ENCODE data around the gene SEC14L1.
"Not testable (repeated sequence)": the region's sequence is repeated elsewhere in the genome, so short reads cannot be mapped to it uniquely, and the experiment has no call there.

SEC14L1 gene

DNA sequence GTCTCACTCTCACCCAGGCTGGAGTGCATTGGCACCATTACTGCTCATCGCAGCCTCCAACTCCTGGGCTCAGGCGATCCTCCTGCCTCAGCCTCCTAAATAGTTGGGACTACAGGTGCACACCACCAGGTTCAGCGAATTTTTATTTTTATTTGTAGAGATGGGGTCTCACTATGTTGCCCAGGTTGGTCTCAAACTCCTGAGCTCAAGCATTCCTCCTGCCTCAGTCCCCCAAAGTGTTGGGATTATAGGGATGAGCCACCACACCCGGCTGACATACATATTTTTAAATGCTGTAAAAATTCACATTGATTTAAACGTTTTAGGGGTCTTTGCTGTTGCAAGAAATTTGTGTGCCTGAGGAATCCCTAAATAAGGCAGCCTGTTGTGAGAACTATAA, 24.8 kb upstream of the SEC14L1 start:
- in situ Hi-C loops (cut with HindIII; ENCODE audit: low sequenced_read_pairs), result loop anchor here (5.0 kb wide), 1 partner anchor 41 kb away; no protein-coding TSS in a partner anchor

DNA sequence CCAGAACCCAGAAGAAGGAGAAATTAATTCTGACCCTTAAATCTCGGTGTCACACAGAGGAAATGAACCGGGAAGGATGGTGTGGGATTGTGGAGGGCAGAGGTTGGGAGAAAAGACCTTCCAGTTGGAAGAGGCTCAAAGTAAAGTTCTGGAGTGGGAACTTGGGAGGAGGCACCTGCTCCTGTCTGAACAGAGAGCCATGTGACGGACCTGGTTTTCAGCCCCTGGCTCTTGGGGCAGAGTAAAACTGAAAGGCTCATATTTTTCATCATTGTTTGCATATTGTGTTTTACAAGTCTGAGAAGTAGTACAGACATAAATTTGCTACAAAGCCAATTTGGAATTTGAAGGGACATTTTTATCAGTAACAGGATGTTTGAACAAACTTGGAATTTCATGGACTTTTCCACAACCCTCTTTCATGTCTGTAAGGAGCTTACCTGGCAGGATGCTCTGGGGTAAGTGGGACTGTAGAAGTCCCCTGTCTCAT, 24.4 kb upstream of the SEC14L1 start:
- in situ Hi-C loops (cut with HindIII; ENCODE audit: low sequenced_read_pairs), result loop anchor here (5.0 kb wide), 1 partner anchor 41 kb away; no protein-coding TSS in a partner anchor

DNA sequence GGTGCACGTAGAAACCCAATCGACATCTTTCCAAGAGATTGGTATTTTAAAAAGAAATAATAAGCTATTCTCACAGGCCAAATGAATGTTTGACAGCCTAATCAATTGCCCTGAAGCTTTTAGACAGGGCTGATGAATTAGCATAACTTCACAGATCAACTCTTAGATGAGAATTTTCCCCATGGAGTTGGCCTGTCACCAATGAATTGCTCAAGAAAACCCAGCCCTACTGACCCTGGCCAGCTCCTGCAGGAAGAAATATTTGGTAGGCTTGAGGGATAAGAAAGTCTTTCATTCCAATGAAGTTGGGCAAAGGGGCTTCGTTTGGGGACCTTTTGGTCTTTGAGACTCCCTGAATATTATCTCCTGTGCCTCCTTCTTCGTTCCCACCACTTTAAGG, 23.4 kb upstream of the SEC14L1 start:
- in situ Hi-C loops (cut with HindIII; ENCODE audit: low sequenced_read_pairs), result loop anchor here (5.0 kb wide), 1 partner anchor 40 kb away; no protein-coding TSS in a partner anchor

DNA sequence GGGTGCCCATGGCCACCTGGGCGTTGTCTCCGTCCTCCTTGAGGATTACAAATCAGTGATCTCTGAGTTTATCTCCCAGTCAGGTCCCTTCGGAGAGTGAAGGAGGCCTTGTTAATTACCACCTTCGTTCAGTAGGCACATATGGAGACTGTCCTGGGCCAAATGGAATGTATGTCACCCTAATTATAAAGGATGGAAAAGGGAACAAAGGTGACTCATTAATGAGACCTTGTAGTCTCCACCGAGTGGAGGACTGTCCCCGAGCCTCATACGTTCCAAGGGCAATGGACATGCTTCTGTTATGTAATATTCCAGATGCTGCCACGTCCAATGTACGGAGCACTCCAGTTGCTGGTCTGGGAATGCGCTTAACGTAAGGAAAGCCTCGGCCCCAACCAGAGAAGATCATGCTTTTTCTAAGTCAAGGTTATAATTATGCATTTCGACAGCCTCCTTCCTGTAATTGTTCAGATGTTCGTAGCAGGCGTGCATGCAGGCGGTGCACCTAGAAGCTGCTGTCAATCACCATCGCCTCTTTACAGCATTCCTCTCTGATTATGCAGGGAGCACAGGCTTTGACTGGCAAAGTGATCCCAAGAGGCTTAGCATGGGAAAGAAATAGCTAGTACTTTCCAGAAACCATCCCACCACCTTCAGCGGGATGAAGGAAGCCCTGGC, 22.4 kb upstream of the SEC14L1 start:
- in situ Hi-C loops (cut with HindIII; ENCODE audit: low sequenced_read_pairs), result loop anchor here (5.0 kb wide), 1 partner anchor 39 kb away; no protein-coding TSS in a partner anchor

DNA sequence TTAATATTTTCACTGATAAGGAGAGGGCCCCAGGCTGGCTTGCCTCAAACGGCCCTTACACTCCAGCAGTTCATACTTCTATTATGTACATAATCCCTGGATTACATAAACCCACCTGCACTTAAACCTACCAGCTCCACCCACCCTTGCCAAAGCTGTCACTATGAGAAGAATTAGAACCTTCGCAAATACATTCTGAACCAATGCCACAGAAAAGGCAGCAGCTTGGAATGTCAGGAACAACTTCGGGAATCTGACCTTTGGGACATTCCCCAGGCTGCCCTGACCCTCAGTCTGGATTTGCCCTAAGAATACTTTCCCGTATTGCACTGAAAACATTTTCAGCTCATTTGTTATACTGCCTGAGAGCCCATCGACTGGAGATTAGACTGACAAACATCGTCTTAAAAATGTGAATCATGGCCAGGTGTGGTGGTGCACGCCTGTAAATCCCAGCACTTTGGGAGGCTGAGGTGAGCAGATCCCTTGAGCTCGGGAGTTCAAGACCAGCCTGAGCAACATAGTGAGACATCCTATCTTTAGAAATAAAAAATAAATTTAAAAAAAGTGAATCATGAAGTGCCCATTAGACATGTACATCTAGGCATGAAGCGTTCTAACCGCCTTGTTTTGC, 21.0 kb upstream of the SEC14L1 start:
- in situ Hi-C loops (cut with HindIII; ENCODE audit: low sequenced_read_pairs), result loop anchor here (5.0 kb wide), 1 partner anchor 38 kb away; no protein-coding TSS in a partner anchor

DNA sequence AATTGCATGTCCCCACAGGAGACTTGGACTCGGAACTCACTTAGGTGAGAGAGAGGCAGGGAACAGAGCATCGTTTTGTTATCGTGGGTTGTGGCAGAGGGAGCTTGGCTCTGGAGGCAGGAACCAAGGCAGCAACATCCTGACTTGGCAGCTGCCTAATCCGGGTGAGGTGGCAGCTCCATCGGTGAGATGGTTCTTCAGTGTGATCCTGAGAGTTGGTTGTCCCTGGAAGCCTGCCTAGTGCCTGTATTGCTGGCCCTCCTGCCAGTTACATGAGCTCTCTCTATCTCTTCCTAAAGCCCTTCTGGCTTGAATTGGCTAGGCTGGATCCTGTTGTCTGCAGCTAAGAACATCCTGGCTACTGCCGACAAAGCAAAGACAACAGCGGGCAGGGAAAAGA, 19.9 kb upstream of the SEC14L1 start:
- in situ Hi-C loops (cut with HindIII; ENCODE audit: low sequenced_read_pairs), result no loop called here

DNA sequence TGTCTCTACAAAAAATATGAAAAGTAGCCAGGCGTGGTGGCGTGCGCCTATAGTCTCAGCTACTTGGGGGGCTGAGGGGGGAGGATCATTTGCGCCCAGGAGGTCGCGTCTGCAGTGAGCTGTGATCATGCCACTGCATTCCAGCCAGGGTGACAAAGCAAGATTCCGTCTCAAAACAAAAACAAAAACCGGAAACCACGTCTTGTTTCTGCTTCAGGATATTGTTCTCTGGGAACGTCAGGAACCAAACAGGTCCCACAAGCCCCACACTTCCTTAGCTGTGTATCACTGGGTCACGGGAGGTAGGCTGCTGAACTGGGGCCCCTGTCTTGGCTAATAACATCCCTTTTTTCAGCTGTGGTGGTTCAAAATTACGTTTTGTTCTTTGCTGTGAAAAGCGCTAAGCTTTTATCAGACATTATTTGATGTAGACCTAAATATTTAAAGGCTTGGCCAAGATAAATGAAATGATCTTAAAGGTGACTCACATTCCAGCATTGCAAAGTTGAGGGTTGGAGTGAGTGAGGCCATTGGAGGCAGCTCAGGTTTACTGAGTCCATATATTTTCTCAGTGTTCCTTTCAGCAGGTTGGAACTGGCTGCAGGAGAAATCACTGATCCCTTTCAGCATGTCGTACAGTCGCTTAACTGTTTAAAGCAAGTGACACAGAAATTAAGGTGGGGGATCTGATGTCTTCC, 16.4 kb upstream of the SEC14L1 start:
- in situ Hi-C loops (cut with HindIII; ENCODE audit: low sequenced_read_pairs), result no loop called here

DNA sequence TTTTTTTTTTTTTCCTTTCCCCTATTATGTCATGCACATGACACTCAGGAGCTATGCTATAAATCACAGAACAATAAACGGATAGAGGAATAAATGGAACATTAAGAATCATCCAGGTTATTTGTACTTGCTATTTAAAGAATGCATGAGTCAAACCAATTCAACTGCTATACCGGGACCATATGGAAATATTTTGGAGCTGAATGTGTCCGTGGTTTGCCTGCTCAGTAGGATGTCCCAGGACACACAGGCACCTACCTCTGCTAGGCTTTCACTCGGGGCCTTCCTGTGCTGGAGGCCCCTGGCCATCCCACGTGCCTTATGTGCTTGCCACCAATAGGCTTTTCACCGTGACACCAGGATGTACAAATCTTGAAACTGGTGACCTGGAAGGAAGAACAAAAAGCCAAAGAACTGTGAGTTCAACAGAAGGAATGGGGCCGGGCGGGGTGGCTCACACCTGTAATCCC, 15.3 kb upstream of the SEC14L1 start:
- in situ Hi-C loops (cut with HindIII; ENCODE audit: low sequenced_read_pairs), result no loop called here

DNA sequence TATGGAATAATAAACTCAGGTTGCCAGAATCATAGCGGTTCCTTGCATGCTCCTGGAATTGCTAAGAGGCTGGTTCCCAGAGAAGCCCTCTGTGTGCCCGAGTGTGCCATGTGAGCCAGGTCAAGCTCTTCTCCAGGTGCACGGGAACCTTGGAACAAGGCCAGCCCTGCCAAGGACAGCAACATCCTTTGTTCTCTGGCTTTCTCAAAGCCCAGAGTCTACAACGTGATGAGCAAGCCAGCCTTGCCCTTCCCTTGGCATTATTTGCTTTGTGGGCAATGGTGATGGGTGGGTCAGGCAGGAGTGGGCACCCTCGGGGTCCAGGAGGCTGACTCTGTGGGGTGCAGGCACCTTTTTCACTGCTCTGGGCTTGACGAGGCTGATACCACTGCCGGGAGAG, 14.2 kb upstream of the SEC14L1 start:
- in situ Hi-C loops (cut with HindIII; ENCODE audit: low sequenced_read_pairs), result no loop called here

DNA sequence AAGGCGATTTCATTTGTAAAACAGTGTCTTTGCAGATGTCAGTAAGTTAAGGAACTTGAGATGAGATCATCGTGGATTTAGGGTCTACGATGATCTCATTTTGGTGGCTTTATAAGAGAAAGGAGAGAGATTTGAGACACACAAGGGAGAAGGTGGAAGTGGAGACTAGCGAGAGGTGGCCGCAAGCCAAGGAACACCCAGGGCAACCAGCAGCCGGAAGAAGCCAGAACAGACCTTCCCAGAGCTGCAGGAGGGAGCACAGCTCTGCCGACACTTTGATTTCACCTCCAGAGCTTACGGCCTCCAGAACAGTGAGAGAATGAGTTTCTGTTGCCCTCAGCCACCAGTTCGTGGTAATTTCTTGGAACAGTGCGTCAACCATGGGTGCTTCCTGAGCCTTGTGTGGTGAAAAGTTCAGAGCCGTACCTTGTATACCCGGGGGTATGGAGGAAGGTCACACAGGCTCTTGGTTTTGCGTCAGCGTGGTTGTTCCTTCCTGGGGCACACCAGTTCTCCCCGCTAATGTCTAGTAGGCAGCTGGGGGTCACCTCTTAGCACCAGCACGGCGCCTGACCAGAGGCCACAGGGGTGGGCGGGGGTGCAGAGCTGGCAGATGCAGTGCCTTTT, 12.9 kb upstream of the SEC14L1 start:
- in situ Hi-C loops (cut with HindIII; ENCODE audit: low sequenced_read_pairs), result no loop called here

DNA sequence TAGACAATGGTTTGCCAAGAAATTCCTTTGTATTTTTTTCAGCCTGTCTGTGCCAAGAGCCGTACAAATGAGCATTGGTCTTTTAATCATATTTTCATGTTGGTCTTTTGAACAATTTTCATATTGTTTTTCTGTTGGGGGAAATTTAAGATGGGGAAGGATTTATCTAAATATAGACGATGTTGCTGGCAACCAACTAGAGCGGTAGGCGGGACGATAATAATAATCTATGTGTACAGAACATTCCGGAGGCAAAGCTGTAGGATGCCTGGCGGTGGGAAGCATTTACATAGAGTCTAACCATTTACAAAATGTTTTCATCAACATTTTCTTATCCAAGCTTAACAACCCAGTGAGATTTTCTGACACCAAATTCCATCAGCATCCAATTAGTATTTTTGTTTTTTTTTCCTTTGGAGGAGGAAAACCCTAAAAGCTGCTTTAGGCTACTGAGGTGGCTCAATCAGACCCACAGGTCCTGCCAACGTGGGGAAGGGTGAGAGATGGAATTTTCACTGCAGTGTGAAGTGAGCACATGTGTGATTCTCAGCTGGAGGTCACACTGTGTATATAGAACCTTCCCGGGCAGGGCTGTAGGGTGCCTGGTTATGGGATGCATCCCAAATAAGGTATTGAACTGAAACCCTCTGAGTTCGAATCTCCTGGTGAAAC, 11.7 kb upstream of the SEC14L1 start:
- in situ Hi-C loops (cut with HindIII; ENCODE audit: low sequenced_read_pairs), result no loop called here

DNA sequence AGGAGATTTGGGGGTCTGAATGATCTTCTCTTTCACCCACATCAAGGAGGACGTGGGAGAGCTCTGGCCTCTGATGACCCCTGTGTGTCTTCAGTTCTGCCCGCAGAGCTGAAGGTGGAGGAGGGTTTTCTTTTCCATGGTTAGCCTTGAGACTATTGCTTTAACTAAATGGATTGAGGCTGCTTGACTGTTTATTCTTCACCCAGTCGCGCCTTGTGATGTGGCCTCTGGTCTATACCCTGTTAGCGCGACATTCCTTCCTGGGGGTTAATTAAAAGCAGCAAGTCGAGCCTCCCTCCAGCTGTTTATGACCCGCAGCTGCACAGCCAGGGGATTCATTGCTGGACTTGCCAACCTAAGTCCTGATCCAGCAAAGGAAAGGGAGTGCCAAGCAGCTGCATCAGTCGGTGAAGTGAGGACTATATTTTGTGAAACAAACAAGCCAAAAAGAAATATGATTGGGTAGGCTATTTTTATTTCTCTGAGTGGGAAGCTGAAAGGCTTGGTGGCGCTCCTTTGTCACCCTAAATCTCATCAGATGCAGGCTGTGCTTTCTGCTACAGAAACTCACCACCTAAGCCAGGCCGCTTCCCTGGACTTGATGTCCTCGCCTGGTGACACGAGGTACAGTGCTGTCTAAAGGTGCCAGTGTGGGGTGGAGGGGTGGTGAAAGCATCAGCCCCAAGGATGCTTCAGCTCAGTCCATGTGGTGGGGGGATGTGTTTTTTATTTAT, 11.0 kb upstream of the SEC14L1 start:
- in situ Hi-C loops (cut with HindIII; ENCODE audit: low sequenced_read_pairs), result no loop called here

DNA sequence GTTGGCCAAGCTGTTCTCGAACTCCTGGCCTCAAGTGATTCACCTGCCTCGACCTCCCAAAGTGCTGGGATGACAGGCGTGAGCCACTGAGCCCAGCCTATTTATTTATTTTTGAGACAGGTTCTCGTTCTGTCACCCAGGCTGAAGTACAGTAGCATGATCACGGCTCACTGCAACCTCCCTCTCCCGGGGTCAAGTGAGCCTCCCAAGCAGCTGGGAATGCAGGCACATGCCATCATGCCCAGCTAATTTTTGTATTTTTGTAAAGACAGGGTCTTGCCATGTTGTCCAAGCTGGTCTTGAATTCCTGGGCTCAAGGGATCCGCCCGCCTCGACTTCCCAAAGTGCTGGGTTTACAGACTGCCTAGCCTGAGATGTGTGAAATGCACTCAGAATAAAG, 10.2 kb upstream of the SEC14L1 start:
- in situ Hi-C loops (cut with HindIII; ENCODE audit: low sequenced_read_pairs), result no loop called here

DNA sequence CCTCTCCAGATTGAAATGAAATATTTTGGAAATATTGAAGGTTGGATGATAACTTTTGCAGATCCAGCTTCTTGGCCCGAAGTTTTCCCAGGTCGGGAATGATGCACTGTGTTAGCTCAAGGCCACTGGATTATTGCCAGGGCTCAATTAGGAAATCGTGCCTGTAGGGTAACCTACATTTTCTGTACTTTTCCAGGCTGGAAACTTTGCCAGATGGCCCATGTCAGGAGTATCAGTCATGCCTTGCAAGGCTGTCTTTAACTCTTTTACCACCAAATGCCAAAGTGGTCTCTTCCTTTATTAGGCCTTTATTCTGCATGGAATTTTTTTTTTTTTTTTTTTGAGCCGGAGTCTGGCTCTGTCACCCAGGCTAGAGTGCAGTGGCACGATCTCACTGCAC, 8.9 kb upstream of the SEC14L1 start:
- in situ Hi-C loops (cut with HindIII; ENCODE audit: low sequenced_read_pairs), result no loop called here

DNA sequence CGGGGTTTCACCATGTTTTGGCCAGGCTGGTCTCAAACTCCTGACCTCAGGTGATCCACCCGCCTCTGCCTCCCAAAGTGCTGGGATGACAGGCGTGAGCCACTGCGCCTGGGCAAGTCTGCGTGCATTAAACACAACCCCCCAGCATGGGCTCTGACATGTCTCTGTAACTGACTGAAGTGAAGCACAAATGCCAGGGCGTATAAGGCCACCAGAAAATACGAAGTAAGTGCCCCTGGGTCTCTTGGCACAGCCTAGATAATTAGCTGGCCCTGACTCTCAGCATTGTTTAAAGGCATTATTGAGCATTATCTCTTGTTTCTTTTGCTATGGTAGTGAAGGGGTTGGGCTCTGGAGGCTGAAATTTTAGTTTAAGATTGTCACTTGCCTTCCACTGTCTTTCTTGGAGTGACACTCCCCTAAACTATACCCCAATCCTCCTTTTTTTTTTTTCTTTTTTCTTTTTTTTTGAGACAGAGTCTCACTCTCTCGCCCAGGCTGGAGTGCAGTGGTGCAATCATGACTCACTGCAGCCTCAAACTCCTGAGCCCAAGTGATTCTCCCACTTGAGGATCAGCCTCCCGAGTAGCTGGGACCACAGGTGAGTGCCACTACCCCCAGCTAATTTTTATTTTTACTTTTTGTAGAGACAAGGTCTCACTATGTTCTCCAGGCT, 8.2 kb upstream of the SEC14L1 start:
- in situ Hi-C loops (cut with HindIII; ENCODE audit: low sequenced_read_pairs), result no loop called here

DNA sequence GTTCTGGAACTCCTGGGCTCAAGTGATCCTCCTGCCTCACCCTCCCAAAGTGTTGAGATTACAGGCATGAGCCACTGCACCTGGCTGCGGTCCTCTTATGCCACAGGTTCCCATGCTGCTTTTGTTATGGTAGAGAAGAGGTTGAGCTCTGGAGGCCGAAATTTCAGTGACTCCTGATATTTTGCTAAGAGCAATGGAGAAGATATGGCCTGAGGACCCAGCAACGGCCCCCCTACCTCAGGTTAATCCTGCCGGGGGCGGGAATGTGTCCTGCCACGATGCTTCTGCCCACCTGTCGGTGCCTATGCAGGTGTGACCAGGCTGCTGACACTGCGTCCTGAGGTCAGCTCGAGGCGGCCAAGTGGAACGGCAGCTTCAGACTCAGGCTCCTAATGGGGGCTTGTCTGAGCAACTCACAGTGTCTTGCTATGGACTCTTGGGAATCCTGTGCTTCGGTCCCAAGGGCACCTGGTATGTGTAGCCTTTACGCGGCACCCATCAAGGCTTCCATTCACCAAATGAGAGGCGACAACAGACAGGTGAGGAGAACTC, 7.6 kb upstream of the SEC14L1 start:
- in situ Hi-C loops (cut with HindIII; ENCODE audit: low sequenced_read_pairs), result no loop called here

DNA sequence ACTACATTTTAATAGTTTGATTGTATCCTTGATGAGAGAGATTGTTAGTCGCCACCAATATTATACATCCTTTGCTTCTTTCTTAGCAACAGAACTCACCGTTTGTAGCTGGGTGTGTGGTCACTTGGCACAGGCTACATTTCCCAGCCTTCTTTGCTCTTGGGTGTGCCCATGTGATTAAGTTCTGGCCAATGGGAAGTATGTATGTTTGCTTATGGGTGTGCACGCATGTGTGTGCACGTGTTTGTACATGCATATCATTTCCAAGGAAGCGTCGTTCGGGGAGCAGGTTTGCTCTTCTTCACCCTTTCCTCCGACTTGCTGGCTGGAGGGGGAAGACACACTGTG, 4.4 kb upstream of the SEC14L1 start:
- in situ Hi-C loops (cut with HindIII; ENCODE audit: low sequenced_read_pairs), result no loop called here

DNA sequence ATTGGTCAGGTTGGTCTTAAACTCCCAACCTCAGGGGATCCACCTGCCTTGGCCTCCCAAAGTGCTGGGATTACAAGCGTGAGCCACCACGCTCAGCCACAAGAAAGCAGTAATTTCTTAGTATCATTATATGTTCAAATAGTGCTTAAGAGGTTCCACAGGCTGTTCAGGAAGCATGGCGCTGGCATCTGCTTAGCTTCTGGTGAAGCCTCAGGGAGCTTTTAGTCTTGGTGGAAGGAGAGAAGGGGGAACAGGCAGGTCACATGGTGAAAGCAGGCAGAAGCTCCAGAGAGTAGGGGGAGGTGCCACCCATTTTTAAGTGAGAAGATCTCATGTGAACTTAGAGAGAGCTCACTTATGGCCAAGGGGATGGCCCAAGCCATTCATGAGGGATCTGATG, 3.7 kb upstream of the SEC14L1 start:
- in situ Hi-C loops (cut with HindIII; ENCODE audit: low sequenced_read_pairs), result no loop called here

DNA sequence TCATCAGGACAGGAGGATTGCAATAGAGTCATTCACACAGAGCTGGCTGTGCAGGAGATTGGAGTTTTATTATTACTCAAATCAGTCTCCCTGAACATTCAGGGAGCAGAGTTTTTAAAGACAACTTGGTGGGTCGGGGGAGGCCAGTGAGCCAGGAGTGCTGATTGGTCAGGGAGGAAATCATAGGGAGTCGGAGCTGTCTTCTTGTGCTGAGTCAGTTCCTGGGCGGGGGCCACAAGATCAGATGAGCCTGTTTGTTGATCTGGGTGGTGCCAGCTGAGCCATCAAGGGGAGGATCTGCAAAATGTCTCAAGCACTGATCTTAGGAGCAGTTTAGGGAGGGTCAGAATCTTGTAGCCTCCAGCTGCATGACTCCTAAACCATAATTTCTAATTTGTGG, 2.9 kb upstream of the SEC14L1 start:
- in situ Hi-C loops (cut with HindIII; ENCODE audit: low sequenced_read_pairs), result not testable (repeated sequence)

All from endothelial cell of hepatic sinusoid (primary cell).